Body of pancreas (tissue), 4 donors: ENCODE results near the gene TMEM130.

Source experiments
- POLR2A ChIP-seq, 3 donors: fragments of 450-650 bp; IDR thresholded peaks; one replicate each; pipeline ENCODE4 v1.6.1; 2016; ENCODE audit warnings: antibody characterized with exemption in 3 of 3, mild to moderate bottlenecking in 2 of 3
- TF ChIP-seq, protein P1 (sequence below), 7 experiments: fragments of 450-650 bp in 4 of 7; fragments of 200-600 bp in 3 of 7; sonication (generic) in 3 of 7; IDR thresholded peaks; one replicate each; pipeline ENCODE4 v1.5.1; 2016 to 2019; ENCODE audit warnings: antibody characterized with exemption in 7 of 7

DNA sequence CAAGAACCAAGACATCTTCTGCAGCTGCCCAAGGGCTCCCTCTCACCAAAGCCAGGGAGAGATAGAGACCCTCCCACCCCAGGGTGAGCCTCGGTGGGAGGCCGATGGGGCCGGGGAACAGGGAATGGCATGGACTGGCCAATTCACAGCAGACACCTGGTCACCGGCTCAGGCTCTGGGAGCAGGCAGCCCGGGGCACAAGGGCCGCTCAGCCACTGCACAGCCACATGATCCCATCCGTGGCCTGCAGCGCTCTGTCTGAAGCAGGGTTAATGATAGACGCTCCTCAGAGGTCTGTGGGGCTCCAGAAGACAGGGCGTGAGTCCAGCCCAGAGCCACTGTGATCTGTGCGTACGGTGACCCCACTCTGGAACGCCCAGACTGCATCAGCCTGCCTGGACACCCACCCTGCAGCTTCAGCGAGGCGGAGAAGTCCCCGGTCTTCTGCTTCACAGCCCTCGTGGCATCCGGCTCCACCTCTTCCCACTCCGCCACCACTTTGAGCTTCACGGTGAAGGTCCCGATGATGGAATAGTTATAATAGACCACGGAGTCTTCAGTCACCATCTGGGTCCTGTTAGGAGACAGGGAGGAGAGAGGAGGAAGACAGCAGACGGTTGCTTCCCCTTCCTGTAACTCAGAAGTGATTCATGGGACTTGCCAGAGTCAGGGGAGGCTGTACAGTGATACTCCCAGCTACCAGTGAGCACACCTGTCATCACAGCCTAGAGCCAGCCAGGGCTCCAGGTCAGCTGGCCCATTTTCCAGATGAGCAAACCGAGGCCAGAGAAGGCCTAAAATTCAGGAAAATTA lies 14.0 kb downstream of the TMEM130 start:
- TF ChIP-seq, protein P1, sequence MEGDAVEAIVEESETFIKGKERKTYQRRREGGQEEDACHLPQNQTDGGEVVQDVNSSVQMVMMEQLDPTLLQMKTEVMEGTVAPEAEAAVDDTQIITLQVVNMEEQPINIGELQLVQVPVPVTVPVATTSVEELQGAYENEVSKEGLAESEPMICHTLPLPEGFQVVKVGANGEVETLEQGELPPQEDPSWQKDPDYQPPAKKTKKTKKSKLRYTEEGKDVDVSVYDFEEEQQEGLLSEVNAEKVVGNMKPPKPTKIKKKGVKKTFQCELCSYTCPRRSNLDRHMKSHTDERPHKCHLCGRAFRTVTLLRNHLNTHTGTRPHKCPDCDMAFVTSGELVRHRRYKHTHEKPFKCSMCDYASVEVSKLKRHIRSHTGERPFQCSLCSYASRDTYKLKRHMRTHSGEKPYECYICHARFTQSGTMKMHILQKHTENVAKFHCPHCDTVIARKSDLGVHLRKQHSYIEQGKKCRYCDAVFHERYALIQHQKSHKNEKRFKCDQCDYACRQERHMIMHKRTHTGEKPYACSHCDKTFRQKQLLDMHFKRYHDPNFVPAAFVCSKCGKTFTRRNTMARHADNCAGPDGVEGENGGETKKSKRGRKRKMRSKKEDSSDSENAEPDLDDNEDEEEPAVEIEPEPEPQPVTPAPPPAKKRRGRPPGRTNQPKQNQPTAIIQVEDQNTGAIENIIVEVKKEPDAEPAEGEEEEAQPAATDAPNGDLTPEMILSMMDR (IDR thresholded peaks at IDR 0.05), result no peak
- no peak for TF ChIP-seq POLR2A (IDR thresholded peaks at IDR 0.05)
